Islet precursor cell (in vitro differentiated cells): ENCODE results near the gene OR4M2.
"Not testable (repeated sequence)": the region's sequence is repeated elsewhere in the genome, so short reads cannot be mapped to it uniquely, and the experiment has no call there.

Experiments
- DNase-seq: peaks from one replicate; pipeline ENCODE4 v3.0.0-alpha.2; 2018

The OR4M2 gene, protein sequence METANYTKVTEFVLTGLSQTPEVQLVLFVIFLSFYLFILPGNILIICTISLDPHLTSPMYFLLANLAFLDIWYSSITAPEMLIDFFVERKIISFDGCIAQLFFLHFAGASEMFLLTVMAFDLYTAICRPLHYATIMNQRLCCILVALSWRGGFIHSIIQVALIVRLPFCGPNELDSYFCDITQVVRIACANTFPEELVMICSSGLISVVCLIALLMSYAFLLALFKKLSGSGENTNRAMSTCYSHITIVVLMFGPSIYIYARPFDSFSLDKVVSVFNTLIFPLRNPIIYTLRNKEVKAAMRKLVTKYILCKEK

DNA sequence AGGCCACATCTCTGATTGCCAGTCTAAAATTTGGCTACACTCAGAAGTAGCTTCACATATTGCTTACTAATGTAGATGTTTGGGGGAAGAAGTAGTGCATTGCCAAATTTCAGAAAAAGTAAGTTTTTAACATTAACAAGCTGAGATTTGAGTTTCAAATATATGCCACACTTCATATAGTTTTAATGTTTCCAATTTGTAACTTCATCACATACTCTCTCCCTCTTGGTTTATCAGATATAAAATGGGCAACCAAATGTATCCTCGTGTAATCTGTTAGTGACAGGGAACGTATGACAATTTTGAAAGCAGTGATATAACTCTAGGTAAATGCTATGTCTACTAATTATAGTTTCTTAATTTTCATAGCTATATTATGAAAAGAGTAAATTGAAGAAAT, at the start of gene OR4M2:
OR4M2 (plus strand) TSS at position 301 of the 400 bp plus-strand sequence; CDS start at position 399, 98 bp downstream.
- not testable (repeated sequence) for DNase-seq

DNA sequence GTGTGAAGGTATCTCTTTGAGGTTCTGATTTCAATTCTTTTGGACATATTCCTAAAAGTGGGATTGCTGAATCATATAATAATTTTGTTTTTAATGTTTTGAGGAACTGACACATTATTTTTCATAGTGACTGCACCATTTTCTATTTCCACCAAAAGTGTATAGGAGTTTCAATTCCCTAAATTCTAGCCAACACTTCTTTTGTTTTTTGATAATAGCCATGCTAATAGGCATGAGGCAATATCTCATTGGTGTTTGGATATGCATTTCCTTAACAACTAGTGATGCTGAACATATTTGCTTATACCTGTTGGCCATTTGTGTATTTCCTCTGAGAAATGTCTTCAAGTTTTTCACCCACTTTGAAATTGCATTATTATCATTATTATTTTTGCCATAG, 11.1 kb upstream of the OR4M2 start:
- not testable (repeated sequence) for DNase-seq

DNA sequence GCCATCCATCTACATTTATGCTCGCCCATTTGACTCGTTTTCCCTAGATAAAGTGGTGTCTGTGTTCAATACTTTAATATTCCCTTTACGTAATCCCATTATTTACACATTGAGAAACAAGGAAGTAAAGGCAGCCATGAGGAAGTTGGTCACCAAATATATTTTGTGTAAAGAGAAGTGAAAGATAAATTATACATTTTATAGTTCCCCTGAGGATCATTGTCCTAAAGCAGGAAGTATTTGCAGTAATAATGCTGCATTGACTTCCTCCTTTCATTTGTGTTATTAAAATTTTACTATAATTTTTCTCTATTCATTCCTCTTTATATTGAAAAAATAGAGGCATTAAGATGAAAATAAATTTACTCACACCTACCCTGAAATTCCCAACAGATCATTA, 1.1 kb downstream of the OR4M2 start:
- DNase-seq = not testable (repeated sequence)

DNA sequence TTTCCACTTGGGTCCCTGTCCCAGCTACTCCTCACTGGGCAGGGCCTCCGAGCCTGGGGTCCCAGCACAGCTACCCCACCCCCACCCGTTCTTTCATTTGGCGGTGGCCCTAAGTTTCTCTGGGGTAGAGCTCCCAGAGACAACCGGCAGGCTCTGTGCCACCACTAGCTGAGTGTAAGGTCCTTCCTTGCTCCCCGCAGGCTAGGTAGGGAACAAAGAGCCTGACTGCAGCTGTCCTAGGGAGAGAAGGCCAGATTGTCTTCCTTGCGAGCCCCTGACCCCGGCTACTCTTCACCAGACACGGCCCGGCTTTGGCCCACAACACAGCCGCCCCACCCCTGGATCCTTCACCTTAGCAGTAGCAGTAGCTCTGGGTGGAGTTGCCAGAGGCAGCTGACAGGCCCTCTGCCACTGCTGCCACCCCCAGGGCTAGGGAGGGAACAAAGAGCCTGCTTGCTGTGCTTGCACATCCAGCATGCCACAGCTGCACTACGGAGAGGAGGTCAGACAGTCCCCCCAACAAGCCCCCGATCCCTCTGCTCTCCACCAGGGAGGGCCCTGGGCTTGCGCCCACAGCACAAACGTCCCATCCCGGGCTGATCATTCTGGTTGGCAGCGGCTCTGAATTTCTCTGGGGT, 18.4 kb downstream of the OR4M2 start:
- DNase-seq = not testable (repeated sequence)

DNA sequence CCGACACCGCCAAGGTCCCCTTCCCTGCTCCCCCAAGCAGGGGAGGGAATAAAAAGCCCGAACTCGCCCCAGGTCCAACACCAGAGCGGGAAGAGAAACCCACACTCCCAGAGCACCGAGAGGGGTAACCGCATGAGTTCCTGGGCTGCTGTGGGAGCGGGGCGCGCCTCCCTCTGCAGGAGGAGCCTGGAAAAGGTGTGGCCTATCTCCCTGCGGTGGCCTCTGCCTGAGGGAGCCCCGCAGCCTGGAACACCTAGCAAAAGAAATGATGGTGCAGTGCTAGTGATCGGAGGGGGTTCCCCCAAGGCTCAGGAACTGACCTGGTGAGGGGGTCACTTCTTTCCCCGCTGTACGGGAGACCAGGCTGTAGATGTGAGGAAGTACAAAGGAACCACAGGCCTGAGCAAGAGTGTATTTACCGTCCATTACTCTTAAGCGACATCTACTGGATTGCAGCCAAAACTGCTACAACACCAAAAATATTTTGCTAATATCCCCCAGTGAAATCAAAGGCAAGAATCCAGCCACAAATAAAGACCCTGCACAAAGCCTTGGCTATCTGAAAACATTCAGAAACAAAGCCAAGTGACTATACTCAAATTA, 19.1 kb downstream of the OR4M2 start:
- DNase-seq = not testable (repeated sequence)

DNA sequence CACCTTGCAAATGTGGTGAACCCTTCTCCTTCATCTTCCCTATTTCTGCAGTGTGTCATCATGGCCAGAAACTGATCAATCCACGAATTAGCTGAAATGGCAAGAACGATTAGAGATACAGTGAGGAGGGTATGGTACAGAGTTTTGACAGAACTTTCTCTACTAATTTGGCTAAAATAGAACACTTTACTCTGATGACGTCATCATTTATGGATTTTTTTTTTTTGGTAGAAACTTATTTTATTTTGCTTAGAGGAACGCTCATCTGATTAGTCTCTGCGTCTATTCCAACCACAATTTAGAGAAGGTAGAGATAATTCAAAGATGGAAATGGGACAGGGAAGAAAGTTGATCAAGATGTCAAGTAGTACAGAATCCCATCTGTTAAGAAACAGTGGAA, 41.7 kb downstream of the OR4M2 start:
- DNase-seq = not testable (repeated sequence)
